Stimulated activated naive CD4-positive, alpha-beta T cell (primary cell): ENCODE results near the gene HERC2.
"Not testable (repeated sequence)": the region's sequence is repeated elsewhere in the genome, so short reads cannot be mapped to it uniquely, and the experiment has no call there.

Experiments used
- DNase-seq, 6 experiments: peaks; one replicate each; lab custom pipeline; 2025; lab: John Stamatoyannopoulos, UW

The HERC2 gene, protein sequence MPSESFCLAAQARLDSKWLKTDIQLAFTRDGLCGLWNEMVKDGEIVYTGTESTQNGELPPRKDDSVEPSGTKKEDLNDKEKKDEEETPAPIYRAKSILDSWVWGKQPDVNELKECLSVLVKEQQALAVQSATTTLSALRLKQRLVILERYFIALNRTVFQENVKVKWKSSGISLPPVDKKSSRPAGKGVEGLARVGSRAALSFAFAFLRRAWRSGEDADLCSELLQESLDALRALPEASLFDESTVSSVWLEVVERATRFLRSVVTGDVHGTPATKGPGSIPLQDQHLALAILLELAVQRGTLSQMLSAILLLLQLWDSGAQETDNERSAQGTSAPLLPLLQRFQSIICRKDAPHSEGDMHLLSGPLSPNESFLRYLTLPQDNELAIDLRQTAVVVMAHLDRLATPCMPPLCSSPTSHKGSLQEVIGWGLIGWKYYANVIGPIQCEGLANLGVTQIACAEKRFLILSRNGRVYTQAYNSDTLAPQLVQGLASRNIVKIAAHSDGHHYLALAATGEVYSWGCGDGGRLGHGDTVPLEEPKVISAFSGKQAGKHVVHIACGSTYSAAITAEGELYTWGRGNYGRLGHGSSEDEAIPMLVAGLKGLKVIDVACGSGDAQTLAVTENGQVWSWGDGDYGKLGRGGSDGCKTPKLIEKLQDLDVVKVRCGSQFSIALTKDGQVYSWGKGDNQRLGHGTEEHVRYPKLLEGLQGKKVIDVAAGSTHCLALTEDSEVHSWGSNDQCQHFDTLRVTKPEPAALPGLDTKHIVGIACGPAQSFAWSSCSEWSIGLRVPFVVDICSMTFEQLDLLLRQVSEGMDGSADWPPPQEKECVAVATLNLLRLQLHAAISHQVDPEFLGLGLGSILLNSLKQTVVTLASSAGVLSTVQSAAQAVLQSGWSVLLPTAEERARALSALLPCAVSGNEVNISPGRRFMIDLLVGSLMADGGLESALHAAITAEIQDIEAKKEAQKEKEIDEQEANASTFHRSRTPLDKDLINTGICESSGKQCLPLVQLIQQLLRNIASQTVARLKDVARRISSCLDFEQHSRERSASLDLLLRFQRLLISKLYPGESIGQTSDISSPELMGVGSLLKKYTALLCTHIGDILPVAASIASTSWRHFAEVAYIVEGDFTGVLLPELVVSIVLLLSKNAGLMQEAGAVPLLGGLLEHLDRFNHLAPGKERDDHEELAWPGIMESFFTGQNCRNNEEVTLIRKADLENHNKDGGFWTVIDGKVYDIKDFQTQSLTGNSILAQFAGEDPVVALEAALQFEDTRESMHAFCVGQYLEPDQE (N-terminal part only)

DNA sequence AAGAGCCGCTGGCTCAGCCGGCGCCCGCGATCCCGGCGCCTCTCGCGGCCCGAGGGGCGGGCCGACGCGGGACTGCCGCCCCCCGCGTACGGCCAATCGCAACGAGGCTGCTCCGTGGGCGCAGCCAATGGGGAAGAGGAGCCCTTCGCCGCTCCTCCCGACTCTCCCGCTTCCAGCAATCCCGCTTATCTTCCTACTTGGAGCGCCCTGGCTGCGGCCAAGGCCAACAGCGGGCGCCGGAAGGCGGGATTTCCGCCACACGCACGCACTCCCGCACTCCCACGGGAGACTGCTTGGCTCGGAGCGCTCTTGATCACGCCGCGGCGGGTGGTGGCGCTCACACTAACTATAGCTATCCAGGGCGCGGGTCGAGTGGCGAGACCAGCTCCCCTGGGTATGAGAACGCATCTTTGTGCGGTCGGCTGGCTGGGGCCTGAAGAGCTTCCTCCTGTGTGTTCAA, at the start of gene HERC2:
HERC2 (minus strand) TSS at position 51 of the 460 bp plus-strand sequence. CDS start 746 bp downstream, outside the sequence.
- DNase-seq, result not testable (repeated sequence)

DNA sequence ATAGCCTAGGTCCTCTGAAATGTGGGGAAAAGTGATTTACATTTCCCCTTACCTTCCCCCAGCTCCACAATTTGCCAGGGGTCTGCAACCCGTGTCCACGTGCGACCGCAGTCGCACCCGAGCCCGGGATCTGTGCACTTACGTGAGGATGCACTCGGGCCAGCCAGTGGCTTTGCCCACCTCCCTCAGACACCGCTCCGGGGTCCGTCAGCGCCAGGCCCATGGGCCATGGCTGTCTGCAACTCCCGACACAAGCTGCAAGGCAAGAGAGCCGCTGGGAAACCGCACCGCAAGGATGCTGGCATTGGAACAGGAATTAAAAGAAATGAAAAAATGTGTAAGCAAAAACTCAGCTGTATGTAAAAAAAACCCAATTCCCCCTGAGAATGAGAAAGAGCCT, 43.5 kb upstream of the HERC2 start:
- DNase-seq, result not testable (repeated sequence)

DNA sequence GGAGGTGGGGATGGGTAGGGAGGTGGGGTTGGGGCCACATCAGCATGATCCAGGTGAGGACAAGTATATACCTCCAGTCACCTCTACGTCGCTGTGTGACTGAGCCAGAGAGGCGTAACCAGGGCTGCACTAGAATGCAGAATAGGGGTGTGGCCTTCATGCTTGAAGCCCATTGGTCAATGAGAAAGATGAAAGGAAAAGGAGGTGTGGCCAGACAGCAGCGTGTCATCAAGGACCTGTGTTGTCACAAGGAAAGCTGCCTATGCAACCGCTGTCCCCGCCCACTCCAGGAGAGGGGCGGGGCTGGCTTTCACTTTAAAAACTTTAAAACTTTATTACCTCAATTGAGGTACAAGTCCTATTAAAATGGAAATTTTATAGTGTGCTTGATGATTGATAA, 36.0 kb upstream of the HERC2 start, which contains the start of gene GOLGA6L24:
GOLGA6L24 (minus strand) TSS at position 101 of the 400 bp plus-strand sequence; CDS start at position 40, 61 bp downstream.
- not testable (repeated sequence) for DNase-seq

DNA sequence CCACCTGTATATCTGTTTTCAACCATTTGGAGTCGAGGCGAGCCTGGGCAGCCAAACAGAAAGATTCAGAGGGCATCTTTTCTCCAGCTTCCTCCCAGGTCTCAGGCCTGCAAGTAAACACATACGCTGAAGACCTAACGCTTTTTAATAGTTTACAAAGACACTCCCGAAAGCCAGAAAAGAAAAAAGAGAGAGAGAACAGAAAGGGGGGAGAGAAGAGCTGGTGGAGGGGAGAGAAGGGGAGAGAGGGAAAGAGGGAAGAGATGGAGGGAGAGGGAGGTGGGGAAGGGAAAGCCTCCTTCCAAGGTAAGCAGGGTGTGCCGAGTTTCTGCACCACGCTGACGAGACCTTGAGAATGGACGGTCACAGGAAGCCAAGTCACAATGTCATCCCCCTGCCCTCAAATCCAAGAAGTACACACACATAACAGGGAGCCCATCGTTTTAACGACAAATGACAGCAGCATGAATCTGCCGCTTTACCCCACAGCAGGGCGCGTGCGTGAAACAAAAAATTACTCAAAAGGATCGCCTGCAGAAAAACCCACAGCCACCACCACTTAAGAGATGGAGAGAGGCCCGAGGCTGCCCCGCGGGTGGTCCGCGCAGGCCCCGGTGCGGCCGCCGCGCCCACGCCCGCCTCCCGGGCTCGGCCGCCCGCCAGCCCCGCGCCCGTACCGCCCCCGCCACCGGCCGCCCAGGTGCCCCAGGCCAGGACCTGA, 461 bp downstream of the HERC2 start:
- not testable (repeated sequence) for DNase-seq

DNA sequence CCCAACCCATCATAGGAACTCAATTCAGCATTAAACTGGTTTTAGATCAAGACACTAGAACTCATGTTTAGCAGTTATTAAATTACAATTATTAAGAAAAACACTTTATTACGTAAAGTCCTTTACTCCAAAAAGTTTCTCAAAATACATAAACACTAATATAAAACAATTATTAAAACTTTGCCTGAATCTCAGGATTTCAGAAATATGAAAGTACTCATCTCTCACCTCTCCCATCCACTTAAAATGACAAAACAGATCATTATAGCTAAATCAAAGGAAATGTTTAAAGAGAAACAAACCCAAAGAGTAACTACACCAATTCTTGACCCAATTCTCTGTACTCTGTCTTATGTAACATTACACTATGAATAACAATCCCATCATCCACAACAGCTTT, 2.3 kb downstream of the HERC2 start:
- DNase-seq, result not testable (repeated sequence)

DNA sequence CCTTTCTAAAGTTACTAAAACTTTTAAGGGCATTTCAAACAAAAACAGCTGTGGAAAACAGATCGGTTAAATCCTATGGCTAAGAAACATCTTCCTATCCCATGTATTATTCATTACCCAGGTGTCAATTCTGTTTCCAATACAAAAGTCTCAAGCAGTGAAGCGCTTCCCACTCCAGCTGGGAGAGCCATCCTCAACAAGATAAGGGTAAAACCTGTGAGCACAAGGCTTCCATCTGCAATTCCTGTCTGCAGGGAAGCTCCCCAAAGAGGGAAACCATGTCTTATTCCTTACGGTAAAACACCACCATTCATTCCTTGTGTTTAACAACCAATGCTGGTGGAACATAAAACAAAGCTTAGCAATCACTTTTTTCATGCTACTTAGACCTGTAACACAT, 3.2 kb downstream of the HERC2 start:
- not testable (repeated sequence) for DNase-seq

DNA sequence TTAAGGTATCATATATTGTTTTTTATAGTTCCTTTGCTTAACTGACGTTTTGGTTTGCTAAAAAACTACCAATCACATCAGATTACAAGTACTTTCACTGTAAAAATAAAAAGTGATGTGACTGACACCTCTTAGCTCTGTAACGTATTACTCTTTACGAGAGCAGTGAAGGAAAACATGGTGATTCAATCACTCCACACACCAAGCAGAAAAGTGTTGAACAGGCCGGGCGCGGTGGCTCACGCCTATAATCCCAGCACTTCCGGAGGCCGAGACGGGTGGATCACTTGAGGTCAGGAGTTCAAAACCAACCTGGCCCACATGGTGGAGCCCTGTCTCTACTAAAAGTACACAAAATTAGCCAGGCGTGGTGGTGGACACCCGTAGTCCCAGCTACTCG, 3.9 kb downstream of the HERC2 start:
- not testable (repeated sequence) for DNase-seq

DNA sequence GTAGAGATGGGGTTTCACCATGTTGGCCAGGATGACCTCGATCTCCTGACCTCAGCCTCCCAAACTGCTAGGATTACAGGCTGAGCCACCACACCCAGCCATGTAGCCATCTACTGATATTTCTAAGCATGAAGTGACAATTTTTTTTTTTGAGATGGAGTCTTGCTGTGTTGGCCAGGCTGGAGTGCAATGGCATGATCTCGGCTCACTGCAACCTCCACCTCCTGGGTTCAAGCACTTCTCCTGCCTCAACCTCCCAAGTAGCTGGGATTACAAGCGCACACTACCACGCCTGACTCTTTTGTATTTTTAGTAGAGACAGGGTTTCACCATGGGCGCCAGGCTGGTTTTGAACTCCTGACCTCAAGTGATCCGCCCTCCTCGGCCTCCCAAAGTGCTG, 5.0 kb downstream of the HERC2 start:
- DNase-seq, result not testable (repeated sequence)

DNA sequence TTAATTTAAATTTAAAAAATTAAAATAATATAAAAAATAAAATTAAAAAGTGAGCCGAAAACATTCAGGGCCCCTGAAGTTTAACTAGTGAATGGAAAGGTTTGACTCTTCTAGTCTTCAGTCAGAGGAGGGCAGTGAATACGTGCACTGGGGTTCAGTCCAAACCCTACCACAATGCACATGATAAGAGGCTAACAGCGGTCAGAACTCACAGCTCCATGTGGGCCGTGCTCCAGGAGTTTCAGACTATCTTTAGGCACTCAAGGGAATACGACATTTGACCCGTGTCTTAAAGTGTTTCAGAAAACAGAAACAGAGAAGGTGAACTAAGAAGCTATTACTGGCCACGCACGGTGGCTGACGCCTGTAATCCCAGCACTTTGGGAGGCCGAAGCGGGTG, 11.5 kb downstream of the HERC2 start:
- not testable (repeated sequence) for DNase-seq

DNA sequence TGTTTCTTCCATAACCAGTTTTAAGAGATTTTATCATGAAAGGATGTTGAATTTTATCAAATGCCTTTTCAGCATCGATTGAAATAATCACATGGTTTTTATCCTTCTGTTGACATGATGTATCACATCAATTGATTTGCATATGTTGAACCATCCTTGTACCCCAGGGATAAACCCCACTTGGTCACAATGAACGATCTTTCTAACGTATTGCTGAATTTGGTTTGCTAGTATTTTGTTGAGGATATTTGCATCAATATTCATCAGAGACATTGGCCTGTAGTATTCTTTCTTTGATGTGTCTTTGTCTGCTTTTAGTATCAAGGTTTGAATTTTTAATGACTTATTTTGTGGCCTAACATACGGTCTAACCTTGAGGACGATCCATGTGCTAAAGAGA, 13.3 kb downstream of the HERC2 start:
- not testable (repeated sequence) for DNase-seq

DNA sequence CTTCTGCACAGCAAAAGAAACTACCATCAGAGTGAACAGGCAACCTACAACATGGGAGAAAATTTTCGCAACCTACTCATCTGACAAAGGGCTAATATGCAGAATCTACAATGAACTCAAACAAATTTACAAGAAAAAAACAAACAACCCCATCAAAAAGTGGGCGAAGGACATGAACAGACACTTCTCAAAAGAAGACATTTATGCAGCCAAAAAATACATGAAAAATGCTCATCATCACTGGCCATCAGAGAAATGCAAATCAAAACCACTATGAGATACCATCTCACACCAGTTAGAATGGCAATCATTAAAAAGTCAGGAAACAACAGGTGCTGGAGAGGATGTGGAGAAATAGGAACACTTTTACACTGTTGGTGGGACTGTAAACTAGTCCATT, 16.3 kb downstream of the HERC2 start:
- not testable (repeated sequence) for DNase-seq

DNA sequence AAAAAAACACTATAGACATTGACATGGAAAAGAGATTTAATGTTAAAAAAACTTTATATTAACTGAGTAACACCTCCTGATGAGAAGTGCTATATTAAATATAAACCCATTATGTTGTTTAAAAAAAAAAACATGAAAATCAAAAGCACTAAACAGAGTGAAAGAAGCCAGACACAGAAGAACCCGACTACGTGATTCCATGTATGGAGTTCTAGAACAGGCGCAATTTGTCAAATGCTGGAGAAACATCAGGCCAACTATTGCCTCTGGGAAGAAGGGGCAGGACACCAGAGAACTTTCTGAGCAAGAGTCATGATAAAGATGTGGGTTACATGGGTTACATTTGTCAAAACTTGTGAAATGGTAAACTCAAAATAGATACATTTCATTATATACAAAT, 24.5 kb downstream of the HERC2 start:
- not testable (repeated sequence) for DNase-seq

DNA sequence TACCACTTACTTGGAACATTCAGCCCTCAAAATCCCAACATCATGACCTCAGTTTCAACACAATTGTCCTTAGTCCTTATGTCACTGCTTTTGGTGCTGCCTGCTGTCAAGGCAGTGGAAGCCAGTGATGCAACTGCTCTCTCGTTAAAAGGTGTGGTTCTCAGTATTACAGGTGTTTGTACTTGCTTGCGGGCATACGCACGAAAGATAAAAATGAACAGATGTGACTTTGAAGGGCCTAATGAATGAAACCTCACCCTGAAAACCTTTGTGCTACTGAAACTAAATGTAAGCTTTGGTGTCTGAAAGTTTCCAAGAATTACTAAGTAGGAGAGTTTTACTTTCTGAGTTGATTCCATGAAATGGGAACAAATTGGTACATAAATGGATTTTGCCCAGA, 25.2 kb downstream of the HERC2 start:
- DNase-seq, result not testable (repeated sequence)

DNA sequence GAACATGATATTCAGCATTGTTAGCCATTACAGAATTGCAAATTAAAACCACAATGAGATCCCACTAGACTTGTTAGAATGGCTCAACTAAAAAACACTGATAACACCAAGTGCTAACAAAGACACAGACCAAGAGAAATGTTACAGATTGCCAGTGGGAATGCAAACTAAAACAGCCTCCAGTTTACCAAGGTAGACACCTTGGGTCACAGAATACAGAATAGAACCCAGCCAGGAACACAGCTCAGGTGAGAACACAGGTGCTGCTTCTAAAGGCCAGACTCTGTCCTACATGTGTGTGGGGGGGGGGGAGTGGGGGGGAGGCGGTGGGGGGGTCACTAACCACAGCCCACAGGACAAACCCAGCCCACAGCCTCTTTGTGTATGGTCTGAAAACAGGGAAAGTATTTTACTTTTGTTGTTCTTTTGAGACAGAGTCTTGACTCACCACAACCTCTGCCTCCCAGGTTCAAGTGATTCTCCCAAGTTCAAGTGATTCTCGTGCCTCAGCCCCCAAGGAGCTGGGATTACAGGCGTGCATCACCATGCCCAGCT, 26.9 kb downstream of the HERC2 start:
- DNase-seq, result not testable (repeated sequence)

DNA sequence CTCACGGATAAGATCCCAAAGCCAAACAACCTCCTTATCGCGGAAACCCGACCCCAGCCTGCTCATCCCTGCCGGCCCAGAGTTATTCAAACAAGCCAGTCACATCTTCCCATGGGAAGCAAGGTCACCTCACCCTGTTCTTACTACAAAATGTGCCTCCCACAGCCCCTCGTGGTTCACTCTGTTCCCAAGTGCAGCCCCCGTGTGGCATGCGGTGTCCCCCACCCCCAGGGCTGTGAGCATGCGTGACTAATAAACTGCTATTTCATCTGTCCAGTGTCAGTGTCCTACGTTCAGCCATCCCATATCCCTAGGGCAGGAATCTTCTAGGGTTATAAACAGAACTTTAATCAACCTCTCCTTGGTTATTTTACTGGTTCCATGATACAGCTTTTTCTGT, 27.4 kb downstream of the HERC2 start:
- not testable (repeated sequence) for DNase-seq

DNA sequence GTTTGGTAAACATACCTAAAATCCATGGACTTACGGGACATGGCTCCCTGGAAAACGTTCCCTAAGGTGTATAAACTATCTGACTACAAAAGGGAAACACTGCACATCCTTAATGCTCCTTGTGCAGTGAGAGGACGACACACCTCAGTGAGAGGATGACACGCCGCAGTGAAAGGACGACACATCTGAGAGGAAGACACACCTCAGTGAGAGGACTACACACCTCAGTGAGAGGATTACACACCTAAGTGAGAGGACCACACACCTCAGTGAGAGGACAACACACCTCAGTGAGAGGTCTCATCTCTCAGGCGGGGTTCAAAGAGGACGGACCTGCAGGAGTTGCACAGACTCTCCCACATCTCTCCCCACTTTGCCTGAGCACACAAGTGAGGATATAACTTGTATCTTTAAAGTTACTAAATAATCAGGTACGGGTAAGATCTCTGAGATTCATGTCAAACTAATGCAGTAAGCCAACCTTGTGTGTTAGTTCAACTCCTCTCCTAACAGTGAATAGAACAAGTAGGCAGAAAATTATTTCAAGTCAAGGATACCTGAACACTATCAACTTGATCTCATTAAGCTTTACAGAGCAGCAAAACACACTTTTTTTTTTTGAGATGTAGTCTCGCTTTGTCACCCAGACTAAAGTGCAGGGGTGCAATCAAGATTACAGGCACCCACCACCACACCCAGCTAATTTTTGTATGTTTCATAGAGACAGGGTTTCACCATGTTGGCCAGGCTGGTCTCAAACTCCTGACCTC, 32.1 kb downstream of the HERC2 start:
- DNase-seq, result no peak

DNA sequence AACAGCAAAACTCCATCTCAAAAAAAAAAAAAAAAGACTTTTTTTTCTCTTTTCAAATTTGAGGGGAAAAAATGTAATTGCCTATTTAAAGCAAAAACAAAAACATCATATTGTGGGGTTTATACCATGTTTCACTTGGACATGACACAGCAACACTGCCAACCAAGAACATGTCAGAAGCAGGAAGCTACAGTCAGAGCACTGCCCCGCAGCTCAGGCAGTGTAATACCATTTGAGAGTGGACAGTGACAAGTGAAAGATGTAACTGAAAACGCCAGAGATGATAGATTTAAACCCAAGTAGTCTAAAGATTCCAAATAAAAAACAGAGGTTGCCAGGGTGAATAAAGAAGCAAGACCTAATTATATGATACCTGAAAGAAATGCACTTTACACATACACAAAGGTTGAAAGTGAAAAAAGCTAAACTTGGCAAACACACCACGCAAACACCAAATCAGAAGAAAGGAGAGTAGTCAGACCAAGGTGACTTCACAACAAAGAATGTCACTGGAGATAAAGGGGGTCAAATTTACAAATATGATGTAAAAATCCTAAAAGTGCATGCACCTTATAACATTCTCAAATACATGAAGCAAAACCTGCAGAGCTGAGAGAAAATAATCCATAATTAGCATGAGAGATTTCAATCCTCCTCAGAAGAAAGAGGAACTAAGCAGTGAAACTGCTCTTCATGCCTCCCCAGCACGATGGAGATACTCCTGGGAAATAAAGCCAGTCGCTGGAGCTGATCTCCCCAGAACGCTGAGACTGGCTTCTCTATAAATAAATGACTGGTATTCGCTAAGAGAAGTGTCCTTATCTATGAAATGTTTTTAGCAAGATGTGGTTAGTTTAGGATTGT, 32.9 kb downstream of the HERC2 start:
- DNase-seq, result not testable (repeated sequence)

DNA sequence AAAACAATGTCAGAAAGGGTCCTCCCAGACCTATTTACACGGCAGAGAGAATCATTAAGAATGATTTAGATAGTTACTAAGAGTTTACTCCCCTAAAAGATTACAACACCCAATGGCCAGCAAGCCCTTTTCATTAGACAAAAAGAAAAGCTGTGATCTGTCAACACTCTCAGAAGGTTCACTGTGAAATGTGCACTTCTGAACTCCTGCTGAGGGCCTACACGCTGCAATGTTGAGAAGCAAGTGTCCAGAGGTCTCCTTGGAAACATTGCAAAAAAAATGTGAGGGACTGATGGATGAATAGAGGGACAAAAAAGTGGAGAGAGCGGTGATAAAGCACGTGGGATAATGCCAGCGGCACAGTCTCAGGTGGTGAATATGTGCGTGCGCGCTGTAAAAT, 35.3 kb downstream of the HERC2 start:
- DNase-seq, result not testable (repeated sequence)

DNA sequence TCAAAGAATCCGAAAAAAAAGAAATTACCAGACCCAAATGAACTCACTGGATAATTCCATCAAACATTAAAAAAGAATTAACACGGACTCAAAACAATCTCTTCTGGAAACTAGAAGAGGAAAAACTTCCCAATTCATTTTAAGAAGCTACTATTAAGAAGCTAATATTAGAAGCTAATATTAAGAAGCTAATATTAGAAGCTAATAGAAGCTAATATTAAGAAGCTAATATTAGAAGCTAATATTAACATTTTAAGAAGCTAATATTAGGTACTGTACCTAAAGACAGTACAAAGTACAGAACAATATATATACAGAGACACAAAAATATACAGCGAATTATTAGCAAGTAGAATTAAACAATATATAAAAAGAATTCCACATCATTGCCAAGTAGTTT, 35.9 kb downstream of the HERC2 start:
- no peak for DNase-seq
